Activated CD4-positive, alpha-beta memory T cell treated with anti-CD3 and anti-CD28 coated beads, Interleukin-2, amount 10 ng/mL, durations not matched to agents 7 days and 5 days (primary cell): ENCODE results near the gene KIAA1328. TPM values are rescaled to one million over a fixed set of nuclear protein-coding genes. Genes with fewer than 3 reads are reported as not detected.

Source experiments
- CTCF ChIA-PET: fragments of 350-600 bp; sonication (Branson Sonifier 250); formaldehyde crosslinking; loops from one replicate; lab custom pipeline; 2021; ENCODE audit warnings: antibody characterized with exemption, inconsistent platforms; lab: Charles Lee
- POLR2A ChIA-PET: fragments of 350-600 bp; sonication (Branson Sonifier 250); formaldehyde crosslinking; loops from one replicate; lab custom pipeline; 2021; ENCODE audit warnings: antibody characterized with exemption; lab: Charles Lee
- DNase-seq: peaks from one replicate; pipeline ENCODE4 v3.0.0-alpha.2; 2020
- H3K27ac Mint-ChIP-seq: one replicate; pipeline ENCODE4 v1.8.0; 2021; ENCODE audit warnings: mild to moderate bottlenecking, mixed read lengths
- H3K27me3 Mint-ChIP-seq: one replicate; pipeline ENCODE4 v1.8.0; 2021; ENCODE audit warnings: mixed read lengths
- H3K36me3 Mint-ChIP-seq: one replicate; pipeline ENCODE4 v1.8.0; 2021; ENCODE audit warnings: low read depth, mixed read lengths
- H3K4me1 Mint-ChIP-seq: one replicate; pipeline ENCODE4 v1.8.0; 2021; ENCODE audit warnings: mixed read lengths
- H3K4me3 Mint-ChIP-seq: one replicate; pipeline ENCODE4 v1.8.0; 2021; ENCODE audit warnings: mild to moderate bottlenecking, mixed read lengths
- H3K9me3 Mint-ChIP-seq: one replicate; pipeline ENCODE4 v1.8.0; 2021; ENCODE audit warnings: mixed read lengths
- total RNA-seq, 2 experiments: library from RNA; stranded (reverse); gene quantifications; one replicate each; pipeline ENCODE4 v1.2.3, GENCODE V29; 2021

The KIAA1328 gene
- total RNA-seq, 2 experiments from 2014 or later: 7.4 to 8.6 TPM

GRCh38 chr18:37019157-37019827 is 190.4 kb downstream of the KIAA1328 start:
- ChIA-PET CTCF (no interaction called here), POLR2A (no interaction called here)
- Mint-ChIP-seq H3K9me3 (peaks cover 26% of the 10 kb centered on the region), H3K36me3 (peaks cover 2% of the 10 kb centered on the region), H3K4me1 (no peaks in the 10 kb centered on the region), H3K27me3 (no peaks in the 10 kb centered on the region), H3K4me3 (no peak overlapping the region), H3K27ac (no peak overlapping the region)
- no peak for DNase-seq

- Mint-ChIP-seq H3K36me3 (no peaks in the 10 kb centered on the region), H3K27ac (no peak overlapping the region), H3K9me3 (peaks cover 8% of the 10 kb centered on the region), H3K4me3 (no peak overlapping the region), H3K4me1 (no peaks in the 10 kb centered on the region), H3K27me3 (no peaks in the 10 kb centered on the region)
- CTCF ChIA-PET: no interaction called here
- DNase-seq: no peak
- POLR2A ChIA-PET: no interaction called here
These were observed 204.5 kb downstream of the KIAA1328 start for GRCh38 chr18:37033419-37033818.

DNA sequence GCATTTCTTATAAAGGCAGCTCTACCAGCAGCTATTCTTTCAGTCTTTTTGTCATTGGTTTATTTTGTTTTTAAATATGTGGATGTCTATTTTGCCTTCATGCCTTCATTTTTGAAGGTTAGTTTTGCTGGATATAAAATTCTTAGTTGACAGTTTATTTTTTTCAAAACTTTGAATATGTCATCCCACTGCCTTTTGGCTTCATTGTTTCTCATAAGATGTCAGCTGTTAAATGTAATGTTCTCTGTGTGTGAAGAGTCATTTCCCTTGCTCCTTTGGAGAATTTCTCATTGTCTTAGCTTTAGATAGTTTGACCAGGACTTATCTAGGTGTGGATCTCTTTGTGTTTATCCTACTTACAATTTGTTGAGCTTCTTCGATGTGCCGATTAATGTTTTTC is 213.5 kb downstream of the KIAA1328 start:
- Mint-ChIP-seq H3K9me3 (peaks cover 25% of the 10 kb centered on the region), H3K4me1 (no peaks in the 10 kb centered on the region), H3K4me3 (no peak overlapping the region), H3K36me3 (peaks cover 5% of the 10 kb centered on the region), H3K27me3 (no peaks in the 10 kb centered on the region), H3K27ac (no peak overlapping the region)
- no peak for DNase-seq
- CTCF ChIA-PET: no interaction called here
- POLR2A ChIA-PET: no interaction called here

DNA sequence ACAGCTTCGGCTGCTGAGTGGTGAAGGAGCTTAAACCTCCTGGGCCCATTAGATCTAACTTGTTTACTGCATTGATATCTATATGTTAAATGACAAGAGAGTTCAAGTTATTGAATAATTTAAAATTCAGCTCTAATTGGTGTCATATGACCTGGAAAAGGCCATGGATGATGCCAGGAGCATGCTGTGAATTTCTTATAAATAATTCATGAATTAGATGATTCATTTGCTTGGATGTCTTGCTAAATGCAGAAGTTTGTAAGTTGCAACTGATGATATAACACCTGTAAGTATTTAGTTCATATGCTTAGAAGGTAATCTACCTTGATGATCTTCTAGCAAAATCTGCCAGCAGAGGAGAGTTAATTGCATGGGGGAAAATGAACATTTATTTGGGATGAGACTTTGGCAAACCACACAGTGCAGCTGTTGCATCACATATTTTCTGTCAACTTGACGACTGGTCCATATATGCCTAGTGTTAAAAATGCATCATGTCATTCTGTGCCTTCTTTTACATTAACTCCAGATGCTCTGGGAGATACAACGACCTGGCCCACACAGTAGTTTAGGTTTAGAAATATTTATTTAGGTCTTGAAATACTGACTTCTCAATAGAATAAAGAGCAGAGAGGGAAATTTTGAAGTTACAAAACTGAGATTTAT is 226.3 kb downstream of the KIAA1328 start:
- no peaks in the 10 kb centered on the region for H3K4me1 Mint-ChIP-seq
- no peak for DNase-seq
- no peaks in the 10 kb centered on the region for H3K27me3 Mint-ChIP-seq
- CTCF ChIA-PET: no interaction called here
- H3K27ac Mint-ChIP-seq: no peak overlapping the region
- H3K36me3 Mint-ChIP-seq: no peaks in the 10 kb centered on the region
- POLR2A ChIA-PET: no interaction called here
- no peak overlapping the region for H3K4me3 Mint-ChIP-seq
- peaks cover 20% of the 10 kb centered on the region for H3K9me3 Mint-ChIP-seq

- ChIA-PET POLR2A (no interaction called here), CTCF (no interaction called here)
- no peak overlapping the region for H3K4me3 Mint-ChIP-seq
- no peaks in the 10 kb centered on the region for H3K4me1 Mint-ChIP-seq
- DNase-seq: no peak
- peaks cover 4% of the 10 kb centered on the region for H3K36me3 Mint-ChIP-seq
- no peak overlapping the region for H3K27ac Mint-ChIP-seq
- H3K27me3 Mint-ChIP-seq: no peaks in the 10 kb centered on the region
- H3K9me3 Mint-ChIP-seq: peaks cover 6% of the 10 kb centered on the region
These were observed 235.3 kb downstream of the KIAA1328 start for GRCh38 chr18:37064187-37064586.

DNA sequence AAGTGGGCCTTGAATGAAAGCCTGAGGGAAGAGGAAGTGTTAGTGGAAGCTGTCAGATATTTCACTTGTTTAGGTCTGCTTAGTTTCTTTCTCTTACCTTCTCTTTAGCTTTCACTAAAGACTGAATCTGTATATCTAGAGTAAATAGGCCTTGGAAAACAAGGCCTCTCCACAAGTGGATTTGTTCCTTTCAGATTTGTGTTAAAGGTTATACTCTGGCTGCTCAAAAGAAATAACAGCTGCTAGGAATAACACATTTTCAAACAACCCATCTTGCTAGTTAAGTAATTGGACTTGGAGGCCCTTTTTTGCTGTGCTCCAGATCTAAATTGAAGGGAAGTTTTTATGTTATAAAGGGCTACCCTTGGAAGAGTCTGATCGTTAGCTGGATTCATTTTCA is 236.3 kb downstream of the KIAA1328 start:
- Mint-ChIP-seq H3K4me1 (no peaks in the 10 kb centered on the region), H3K4me3 (no peak overlapping the region), H3K9me3 (peaks cover 5% of the 10 kb centered on the region), H3K27ac (no peak overlapping the region), H3K36me3 (peaks cover 10% of the 10 kb centered on the region), H3K27me3 (no peaks in the 10 kb centered on the region)
- DNase-seq: no peak
- ChIA-PET POLR2A (no interaction called here), CTCF (no interaction called here)

- no peaks in the 10 kb centered on the region for H3K4me1 Mint-ChIP-seq
- no peak overlapping the region for H3K4me3 Mint-ChIP-seq
- no peak for DNase-seq
- H3K36me3 Mint-ChIP-seq: no peaks in the 10 kb centered on the region
- ChIA-PET POLR2A (no interaction called here), CTCF (no interaction called here)
- no peak overlapping the region for H3K27ac Mint-ChIP-seq
- no peaks in the 10 kb centered on the region for H3K27me3 Mint-ChIP-seq
- H3K9me3 Mint-ChIP-seq: peaks cover 12% of the 10 kb centered on the region
These were observed 256.0 kb downstream of the KIAA1328 start for GRCh38 chr18:37084912-37085311.

DNA sequence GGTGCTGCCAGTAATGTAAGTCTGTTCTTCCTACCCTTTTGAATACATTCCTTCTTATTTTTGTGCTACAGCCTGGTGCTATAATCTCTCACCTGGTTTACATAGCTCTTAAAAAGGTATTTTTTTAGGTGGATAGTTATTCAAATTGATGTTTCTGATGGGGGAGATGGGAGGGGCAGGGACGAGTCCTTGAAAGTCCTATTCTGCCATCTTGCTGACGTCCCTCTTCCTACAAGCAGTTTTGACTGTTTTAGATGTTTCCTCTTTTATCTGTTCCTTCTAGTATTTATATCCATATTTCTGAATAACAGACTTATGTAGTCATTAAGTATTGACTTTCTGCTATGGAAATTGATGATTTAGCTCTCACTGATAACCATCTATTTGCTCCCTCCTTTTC is 256.4 kb downstream of the KIAA1328 start:
- Mint-ChIP-seq H3K27me3 (no peaks in the 10 kb centered on the region), H3K9me3 (peaks cover 12% of the 10 kb centered on the region), H3K36me3 (no peaks in the 10 kb centered on the region), H3K4me1 (no peaks in the 10 kb centered on the region), H3K27ac (no peak overlapping the region), H3K4me3 (no peak overlapping the region)
- ChIA-PET POLR2A (no interaction called here), CTCF (no interaction called here)
- no peak for DNase-seq

GRCh38 chr18:37107748-37108522 is 279.0 kb downstream of the KIAA1328 start:
- Mint-ChIP-seq H3K4me3 (no peak overlapping the region), H3K9me3 (peaks cover 17% of the 10 kb centered on the region), H3K4me1 (no peaks in the 10 kb centered on the region), H3K27ac (no peak overlapping the region), H3K27me3 (no peaks in the 10 kb centered on the region), H3K36me3 (no peaks in the 10 kb centered on the region)
- ChIA-PET POLR2A (no interaction called here), CTCF (no interaction called here)
- DNase-seq: no peak

- Mint-ChIP-seq H3K36me3 (no peaks in the 10 kb centered on the region), H3K4me3 (no peak overlapping the region), H3K27ac (no peak overlapping the region), H3K9me3 (no peaks in the 10 kb centered on the region), H3K27me3 (no peaks in the 10 kb centered on the region), H3K4me1 (no peaks in the 10 kb centered on the region)
- CTCF ChIA-PET: no interaction called here
- no peak for DNase-seq
- POLR2A ChIA-PET: no interaction called here
These were observed 293.9 kb downstream of the KIAA1328 start for GRCh38 chr18:37122877-37123276.

- Mint-ChIP-seq H3K36me3 (no peaks in the 10 kb centered on the region), H3K9me3 (no peaks in the 10 kb centered on the region), H3K4me1 (no peaks in the 10 kb centered on the region), H3K27ac (no peak overlapping the region), H3K27me3 (no peaks in the 10 kb centered on the region), H3K4me3 (no peak overlapping the region)
- POLR2A ChIA-PET: no interaction called here
- DNase-seq: no peak
- CTCF ChIA-PET: no interaction called here
These were observed 295.6 kb downstream of the KIAA1328 start for GRCh38 chr18:37124516-37124915.

GRCh38 chr18:37135177-37135576 is 306.2 kb downstream of the KIAA1328 start:
- H3K36me3 Mint-ChIP-seq: no peaks in the 10 kb centered on the region
- H3K4me3 Mint-ChIP-seq: no peak overlapping the region
- POLR2A ChIA-PET: no interaction called here
- peaks cover 8% of the 10 kb centered on the region for H3K9me3 Mint-ChIP-seq
- CTCF ChIA-PET: no interaction called here
- no peaks in the 10 kb centered on the region for H3K27me3 Mint-ChIP-seq
- H3K27ac Mint-ChIP-seq: no peak overlapping the region
- no peaks in the 10 kb centered on the region for H3K4me1 Mint-ChIP-seq
- DNase-seq: no peak

- DNase-seq: no peak
- Mint-ChIP-seq H3K36me3 (no peaks in the 10 kb centered on the region), H3K4me3 (no peak overlapping the region), H3K27me3 (no peaks in the 10 kb centered on the region), H3K4me1 (no peaks in the 10 kb centered on the region), H3K27ac (no peak overlapping the region), H3K9me3 (peaks cover 6% of the 10 kb centered on the region)
- ChIA-PET CTCF (no interaction called here), POLR2A (no interaction called here)
These were observed 309.5 kb downstream of the KIAA1328 start for GRCh38 chr18:37138456-37138855.
